ENCODE results near the gene TBC1D22A.

TBC1D22A gene

GRCh38 chr22:47199979-47200272, 437.5 kb downstream of the TBC1D22A start:
- DNase-seq (ENCODE audit: low read depth, low spot score), result no peak

DNA sequence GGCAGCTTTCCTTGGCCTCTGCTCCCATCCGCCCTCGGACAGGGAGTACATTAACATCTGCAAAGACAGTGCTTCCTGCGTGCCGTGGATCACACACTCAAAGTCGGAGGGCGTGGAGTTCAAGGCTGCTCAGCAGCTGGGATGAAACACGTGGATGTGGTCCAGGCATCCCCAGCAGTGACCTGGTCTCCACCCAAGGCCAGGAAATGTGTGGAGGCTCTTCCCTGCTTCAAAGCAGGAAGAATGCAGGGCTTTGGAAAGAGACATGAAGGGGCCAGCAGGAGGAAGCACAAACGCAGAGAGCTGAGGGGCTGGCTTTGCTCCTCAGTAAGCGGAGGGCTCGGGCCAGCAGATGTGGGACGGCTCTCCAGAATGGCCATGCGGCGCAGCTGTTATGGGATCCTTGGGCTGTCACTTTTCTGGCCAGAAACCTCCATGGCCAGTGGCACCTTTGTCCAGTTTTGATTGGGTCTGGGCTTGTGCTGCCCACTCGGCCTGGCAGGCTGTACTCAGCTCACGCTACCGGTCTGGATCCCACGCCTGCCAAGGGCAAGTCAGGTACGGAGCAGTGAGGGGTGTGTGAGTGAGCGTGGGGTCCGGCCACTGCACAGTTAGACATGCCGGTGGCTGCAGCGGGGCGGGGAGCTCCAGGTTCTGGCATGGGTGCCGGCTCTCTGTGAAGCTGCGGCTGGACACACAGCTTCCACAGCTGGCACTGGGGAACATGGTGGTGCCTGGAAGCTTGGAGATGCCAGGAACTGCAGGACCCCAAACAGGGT, 438.0 kb downstream of the TBC1D22A start:
- no peak for DNase-seq (ENCODE audit: low read depth, low spot score)

DNA sequence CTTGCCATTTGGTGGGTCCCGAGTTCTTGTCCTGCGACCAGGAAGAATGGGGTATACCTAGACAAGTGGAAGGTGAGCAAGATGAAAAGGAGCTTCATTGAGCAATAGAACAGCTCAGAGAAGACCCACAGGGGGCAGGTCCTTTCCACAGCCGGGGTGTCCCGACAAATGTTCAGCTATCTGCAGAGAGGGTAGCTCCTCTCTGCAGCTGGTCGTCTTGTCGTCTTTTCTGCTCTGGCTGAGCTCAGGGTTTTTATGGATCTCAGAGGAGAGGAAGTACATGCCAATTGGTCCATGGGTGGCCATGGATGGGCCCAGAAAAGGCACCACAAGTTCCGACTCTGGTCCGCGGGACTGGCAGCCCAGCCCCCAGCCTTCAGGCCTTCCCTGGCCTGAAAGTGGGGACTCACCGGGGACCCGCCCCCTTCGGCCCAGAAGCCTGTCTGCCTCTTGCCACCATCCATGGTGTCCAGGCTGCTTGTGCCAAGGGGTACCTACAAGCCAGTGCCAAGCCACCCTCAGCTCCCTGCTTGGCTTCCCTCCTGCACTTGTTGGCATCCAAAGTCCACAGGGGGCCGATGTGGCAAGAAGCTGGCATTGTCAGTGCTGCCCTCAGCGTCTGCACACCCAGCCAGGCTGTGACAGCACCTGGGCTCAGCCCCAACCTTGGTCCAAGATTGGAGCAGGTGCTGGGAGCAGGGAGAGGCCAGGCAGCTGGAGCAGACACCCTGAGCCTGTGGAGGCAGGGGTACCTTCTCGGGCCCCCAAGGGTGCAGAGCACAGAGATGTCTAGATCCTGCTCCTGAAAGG, 438.9 kb downstream of the TBC1D22A start:
- no peak for DNase-seq (ENCODE audit: low read depth, low spot score)

DNA sequence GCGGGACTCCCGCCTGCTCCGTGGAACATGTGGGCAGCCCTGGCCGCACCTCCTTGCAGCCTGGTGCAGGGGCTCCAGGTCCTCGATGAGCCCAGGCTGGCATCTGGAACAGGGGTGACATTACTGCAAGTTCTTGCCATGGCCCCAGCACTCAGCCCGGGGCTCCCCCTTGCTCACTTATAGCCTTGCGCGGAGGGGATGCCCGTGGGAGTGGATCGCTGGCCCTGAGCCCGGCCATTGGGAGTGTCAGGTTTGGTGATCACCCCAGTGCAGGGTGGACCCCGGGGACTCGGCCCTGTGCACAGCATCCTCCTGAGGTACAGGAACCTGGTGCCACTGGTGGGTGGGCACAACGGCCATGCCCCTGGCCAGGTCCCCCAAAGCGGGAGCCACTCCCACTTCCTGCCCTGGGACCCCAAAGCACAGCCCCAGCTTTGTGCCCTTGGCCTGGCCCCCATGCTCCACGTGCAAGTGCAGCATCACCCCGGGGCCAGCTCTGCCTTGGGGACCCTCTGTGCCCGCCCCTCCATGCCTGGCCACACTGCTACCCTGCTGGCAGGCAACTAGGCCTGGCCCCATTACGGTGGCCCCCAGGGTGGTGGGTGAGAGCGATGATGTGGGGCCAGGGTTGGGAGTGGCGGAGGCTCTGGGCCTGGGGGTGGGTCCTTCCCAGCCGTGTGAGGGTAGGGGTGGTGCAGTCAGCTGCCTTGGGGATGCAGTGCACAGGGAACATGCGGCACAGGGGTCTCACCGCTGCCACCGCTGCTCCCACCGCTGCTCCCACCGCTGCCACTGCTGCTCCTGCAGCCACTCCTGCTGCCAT, 439.8 kb downstream of the TBC1D22A start:
- DNase-seq (ENCODE audit: low read depth, low spot score), result no peak

GRCh38 chr22:47202819-47203553, 440.5 kb downstream of the TBC1D22A start:
- no peak for DNase-seq (ENCODE audit: low read depth, low spot score)

DNA sequence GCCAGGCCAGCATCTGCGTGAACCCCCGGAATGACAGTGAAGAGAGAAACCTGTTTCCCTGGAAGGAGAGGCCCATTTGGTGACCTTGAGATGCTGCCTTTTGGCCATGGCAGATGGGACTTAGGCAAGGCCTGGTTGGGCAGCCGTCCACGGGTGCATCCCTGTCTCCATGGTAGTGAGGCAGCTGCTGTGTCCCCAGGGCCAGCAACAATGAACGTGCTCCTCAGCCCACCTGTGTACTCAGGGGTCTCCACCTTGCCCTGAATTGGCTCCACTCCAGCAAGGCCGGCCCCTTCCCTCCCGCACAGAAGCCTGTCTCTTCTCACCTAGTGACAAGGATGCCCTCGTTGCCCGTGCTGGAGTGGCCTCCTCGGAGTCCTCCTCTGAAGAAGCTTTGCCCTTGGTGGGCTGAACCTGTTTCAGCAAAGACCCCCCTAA, 441.1 kb downstream of the TBC1D22A start:
- no peak for DNase-seq (ENCODE audit: low read depth, low spot score)

- DNase-seq (ENCODE audit: low read depth, low spot score), result no peak
Measured at GRCh38 chr22:47204002-47204979, 441.8 kb downstream of the TBC1D22A start.

- DNase-seq (ENCODE audit: low read depth, low spot score), result no peak
Measured at GRCh38 chr22:47205081-47205491, 442.6 kb downstream of the TBC1D22A start.

- DNase-seq (ENCODE audit: low read depth, low spot score), result no peak
Measured at GRCh38 chr22:47205554-47205953, 443.1 kb downstream of the TBC1D22A start.

DNA sequence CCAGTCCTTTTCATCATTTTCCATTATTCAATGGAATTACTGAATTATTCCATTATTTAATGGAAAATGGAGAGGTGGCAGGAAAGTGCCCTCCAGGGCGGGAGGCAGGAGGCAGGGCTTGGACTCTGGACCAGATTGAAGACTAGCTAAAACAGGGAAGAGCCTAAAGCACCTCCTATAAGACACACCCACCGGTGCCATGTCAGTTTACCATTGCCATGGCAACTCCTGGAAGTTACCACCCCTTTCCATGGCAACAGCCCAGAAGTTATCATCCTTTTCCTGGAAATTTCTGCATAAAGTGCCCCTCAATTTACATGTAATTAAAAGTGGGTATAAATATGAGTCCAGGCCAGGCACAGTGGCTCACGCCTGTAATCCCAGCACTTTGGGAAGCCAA, 443.7 kb downstream of the TBC1D22A start:
- DNase-seq (ENCODE audit: low read depth, low spot score), result no peak

- DNase-seq (ENCODE audit: low read depth, low spot score), result no peak
Measured at GRCh38 chr22:47206666-47207218, 444.3 kb downstream of the TBC1D22A start.

- no peak for DNase-seq (ENCODE audit: low read depth, low spot score)
Measured at GRCh38 chr22:47207387-47207786, 444.9 kb downstream of the TBC1D22A start.

DNA sequence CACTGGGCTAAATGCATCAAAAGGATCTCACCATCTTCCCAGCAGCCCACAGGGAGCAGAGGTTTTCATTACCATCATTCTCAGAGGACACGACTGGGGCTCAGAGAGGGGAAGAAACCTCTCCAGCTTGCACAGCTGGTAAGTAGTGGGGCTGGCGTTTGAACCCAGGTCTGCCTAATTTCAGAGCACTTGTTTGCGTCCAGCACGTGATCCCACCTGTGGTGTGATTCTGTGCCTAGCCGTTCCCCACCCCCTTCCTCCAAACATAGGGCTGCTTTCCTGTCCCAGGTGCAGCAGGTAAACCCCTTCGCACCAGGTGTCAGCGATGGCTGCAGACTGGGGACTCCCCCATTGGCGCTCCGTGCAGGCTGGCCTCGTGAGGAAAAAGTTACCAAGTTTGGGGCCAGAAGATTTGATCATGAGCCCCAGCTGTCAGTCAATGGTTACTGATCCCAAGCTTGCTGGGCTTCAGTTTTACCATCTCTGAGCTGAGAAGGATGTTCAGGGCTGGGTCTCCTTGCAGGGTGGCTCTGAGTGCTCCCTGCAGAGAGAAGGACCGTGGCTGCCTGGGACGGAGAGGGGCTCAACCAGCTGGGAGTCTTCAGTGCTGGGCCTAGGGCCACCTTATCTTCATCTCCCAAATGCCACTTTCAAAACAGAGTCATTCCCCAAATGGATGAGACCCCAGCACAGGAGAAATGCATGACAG, 445.6 kb downstream of the TBC1D22A start:
- DNase-seq (ENCODE audit: low read depth, low spot score), result no peak

GRCh38 chr22:47208630-47209029, 446.2 kb downstream of the TBC1D22A start:
- no peak for DNase-seq (ENCODE audit: low read depth, low spot score)

- no peak for DNase-seq (ENCODE audit: low read depth, low spot score)
Measured at GRCh38 chr22:47209040-47209514, 446.6 kb downstream of the TBC1D22A start.

- no peak for DNase-seq (ENCODE audit: low read depth, low spot score)
Measured at GRCh38 chr22:47209547-47210023, 447.1 kb downstream of the TBC1D22A start.

GRCh38 chr22:47210112-47210657, 447.7 kb downstream of the TBC1D22A start:
- no peak for DNase-seq (ENCODE audit: low read depth, low spot score)

- no peak for DNase-seq (ENCODE audit: low read depth, low spot score)
Measured at GRCh38 chr22:47210686-47211085, 448.2 kb downstream of the TBC1D22A start.
